ENCODE results near the gene CDHR2.

CDHR2 gene

DNA sequence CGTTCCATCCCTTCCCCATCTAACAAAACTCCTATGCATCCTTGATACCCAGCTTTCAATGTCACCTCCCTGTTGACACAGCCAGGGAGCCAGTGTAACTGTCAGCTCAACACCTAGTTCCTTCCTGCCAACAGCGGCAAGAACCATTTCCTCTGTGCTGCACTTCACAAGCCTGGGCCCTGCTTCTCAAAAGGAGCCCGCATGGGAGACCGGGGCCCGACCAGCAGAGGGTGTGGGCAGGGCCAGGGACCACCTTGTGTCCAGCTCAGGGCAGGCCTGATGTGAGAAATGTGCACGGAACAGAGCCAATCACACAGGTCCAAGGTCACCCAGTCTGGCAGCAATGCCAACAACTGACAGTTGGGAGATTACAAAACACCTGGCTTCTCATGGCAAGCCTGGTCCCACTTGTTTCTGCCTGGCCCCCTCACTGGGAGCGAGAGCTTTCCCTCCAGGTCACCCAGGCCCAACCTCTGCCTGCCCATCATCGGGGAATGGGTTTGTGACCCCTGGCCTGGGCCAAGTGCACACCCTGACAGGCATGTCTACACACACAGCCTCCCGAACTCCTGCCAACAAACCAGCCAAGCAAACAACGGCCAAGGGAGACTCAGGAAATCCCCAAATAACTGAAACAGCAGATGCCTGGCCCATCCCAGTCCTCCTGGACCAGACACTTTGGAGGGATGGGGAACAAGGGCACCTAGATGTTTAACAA is 15.1 kb upstream of the CDHR2 start:
- peak overlapping the region; percentile 97 for H3K27ac Mint-ChIP-seq
- DNase-seq (ENCODE audit: low spot score in 2 of 2): no peak
- ATAC-seq (ENCODE audit: low read depth): no peak
- no peaks in the 10 kb centered on the region for H3K27me3 Mint-ChIP-seq
- peak overlapping the region; percentile 97 for H3K4me3 Mint-ChIP-seq
- H3K4me1 Mint-ChIP-seq: peaks cover 46% of the 10 kb centered on the region
- H3K36me3 Mint-ChIP-seq: peaks cover 18% of the 10 kb centered on the region
- H3K9me3 Mint-ChIP-seq: no peaks in the 10 kb centered on the region

DNA sequence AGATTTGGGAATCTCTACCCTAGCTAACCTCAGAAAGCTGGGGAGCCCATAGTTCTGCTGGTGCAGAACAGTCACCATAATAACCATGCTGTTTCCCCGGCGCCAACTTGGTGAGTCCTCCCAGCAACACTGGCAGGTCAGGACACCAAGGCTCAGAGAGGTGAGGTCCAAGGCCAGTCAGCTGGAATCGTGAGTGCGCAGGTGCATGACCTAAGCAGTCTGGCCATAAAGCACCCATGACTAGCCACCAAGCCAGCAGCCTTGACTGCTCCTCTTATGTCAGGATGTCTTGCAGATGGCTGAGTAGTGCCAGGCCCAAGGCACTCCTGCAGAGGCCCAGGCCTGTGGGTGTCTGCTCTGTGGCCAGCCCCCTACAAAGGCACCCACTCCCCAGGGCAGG is 14.5 kb upstream of the CDHR2 start:
- Mint-ChIP-seq H3K9me3 (no peaks in the 10 kb centered on the region), H3K4me3 (peak overlapping the region; percentile 97), H3K27ac (peak overlapping the region; percentile 97), H3K27me3 (no peaks in the 10 kb centered on the region), H3K36me3 (peaks cover 13% of the 10 kb centered on the region), H3K4me1 (peaks cover 42% of the 10 kb centered on the region)
- ATAC-seq (ENCODE audit: low read depth): no peak
- DNase-seq (ENCODE audit: low spot score in 2 of 2): no peak

DNA sequence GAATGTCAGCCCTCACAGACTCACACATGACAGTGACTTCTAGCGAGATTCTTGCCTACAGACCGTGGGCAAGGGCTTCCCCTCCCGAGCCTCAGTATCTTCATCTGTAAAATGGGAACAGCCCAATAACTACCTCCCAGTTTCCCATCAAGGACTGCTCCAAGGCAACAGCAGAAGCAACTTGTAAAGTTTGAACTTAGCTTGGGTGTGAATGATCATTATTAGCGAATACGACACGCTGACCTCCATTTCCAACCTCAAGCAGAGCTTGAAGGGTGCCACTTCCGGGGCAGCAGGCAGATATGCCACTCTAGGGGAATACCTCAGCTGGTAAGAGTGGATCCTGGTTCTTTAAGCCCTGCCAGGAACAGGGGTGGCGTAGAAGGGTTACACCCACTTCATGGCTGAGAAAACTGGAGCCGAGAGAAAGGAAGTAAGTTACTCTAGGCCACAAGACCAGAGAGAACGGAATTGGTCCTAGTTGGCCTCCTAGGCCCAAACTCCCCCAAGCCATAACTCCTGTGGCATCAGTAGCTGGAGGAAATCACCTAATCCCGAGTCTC is 14.0 kb upstream of the CDHR2 start:
- no peaks in the 10 kb centered on the region for H3K27me3 Mint-ChIP-seq
- DNase-seq (ENCODE audit: low spot score in 2 of 2) (no peak), ATAC-seq (ENCODE audit: low read depth) (no peak)
- H3K27ac Mint-ChIP-seq: peak overlapping the region; percentile 97
- no peaks in the 10 kb centered on the region for H3K9me3 Mint-ChIP-seq
- peak overlapping the region; percentile 97 for H3K4me3 Mint-ChIP-seq
- peaks cover 42% of the 10 kb centered on the region for H3K4me1 Mint-ChIP-seq
- peaks cover 10% of the 10 kb centered on the region for H3K36me3 Mint-ChIP-seq

DNA sequence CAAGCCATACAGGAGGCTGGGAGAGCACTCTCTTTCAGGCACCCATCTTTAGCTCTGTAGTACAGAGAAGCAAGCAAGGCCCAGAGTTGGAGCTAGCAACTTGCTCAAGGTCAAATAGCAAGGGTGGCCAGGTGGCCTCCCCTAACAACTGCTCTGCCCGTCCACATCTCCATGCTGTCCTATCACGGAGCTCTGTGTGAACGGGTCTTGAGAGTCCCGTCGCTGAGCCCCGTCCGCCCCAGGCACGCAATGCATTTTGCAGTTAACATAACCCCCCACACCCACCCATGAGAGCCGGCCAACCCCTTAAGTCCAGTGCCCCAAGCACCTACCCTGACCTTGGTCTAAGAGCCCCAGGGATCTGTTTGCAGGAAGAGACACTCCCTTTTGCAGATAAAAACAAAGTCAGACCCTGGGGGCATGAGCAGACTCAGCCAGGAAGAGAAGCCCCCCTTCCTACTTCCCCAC is 13.4 kb upstream of the CDHR2 start:
- H3K27me3 Mint-ChIP-seq: no peaks in the 10 kb centered on the region

DNA sequence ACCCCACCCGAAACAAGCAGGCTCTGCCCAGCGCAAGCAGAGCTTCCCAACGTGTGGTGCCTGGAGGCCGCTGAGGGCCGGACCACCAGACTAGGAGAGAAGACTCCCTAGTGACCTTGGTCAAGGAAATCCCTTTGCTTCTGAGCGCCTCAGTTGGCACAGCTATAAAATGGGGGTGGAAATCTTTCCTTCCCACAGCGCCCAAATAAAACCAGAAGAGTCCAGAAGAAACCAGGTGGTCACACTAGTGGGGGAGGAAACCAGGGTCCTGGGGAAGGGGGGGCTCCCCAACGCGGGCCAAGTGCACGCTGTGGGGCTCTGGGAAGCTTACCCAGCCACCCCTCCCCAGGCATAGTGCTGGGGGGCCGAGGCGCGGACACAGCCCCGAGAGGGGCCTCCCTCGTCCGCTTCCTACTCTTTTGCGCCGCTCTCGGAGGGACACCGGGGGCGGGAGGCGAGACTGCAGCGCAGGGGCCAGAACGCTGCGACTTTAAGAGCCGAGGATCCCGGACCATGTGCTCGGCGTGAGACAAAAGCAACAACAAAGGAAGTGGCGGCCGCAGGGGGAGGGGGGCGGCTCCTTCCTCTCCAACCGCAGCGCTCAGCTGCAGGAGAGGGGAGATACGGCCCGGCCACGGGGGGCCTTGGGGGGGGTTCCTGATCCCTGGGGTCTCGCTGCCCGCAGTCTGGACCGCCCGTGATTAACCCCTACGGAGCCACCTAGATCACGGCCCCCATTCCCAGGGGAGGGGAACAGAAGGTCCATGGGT is 12.8 kb upstream of the CDHR2 start:
- H3K4me3 Mint-ChIP-seq: peak overlapping the region; percentile 97

More for the DNA sequence above, 13.4 kb upstream of the CDHR2 start:
- Mint-ChIP-seq H3K4me3 (peak overlapping the region; percentile 97), H3K27ac (peak overlapping the region; percentile 97), H3K4me1 (peaks cover 43% of the 10 kb centered on the region), H3K36me3 (peaks cover 8% of the 10 kb centered on the region), H3K9me3 (no peaks in the 10 kb centered on the region)
- ATAC-seq (ENCODE audit: low read depth): no peak
- DNase-seq (ENCODE audit: low spot score in 2 of 2): no peak

DNA sequence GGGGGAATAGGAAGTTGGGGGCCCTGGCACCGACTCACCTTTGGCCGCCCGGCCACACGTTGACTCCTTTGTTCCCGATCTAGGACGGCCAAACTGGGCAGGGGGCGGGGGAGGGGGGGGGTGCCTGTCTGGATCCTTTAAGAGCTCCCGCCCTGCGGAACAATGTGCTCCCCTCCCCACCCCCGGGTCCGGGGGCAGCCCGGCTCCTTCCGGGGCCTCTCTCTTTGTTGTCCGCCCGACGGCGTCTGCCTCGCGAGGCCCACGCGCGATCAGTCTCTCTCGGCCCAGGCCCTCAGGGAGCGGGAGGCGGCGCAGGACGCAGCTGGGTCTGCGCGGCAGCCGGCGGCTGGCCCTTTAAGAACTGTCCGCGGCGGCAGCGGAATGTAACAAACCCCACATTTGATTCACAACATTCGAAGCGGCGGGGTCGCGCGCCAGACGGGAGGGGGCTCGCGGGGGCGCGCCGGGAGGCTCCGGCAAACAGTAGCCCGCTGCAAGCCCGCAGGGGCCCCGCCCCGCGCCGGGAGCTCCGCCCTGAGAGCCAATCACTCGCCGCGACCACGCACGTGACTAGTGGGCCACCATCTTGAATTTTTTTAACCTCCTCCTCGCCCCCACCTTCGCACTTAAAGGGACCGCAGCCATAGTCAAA is 12.1 kb upstream of the CDHR2 start, which contains the start of gene RNF44:
TSS of gene RNF44 (minus strand) at position 501 of the 652 bp plus-strand sequence. CDS start 4,930 bp downstream, outside the sequence.
- H3K27ac Mint-ChIP-seq: peak within 1 kb of the TSS; percentile 97
- peak within 1 kb of the TSS; percentile 97 for H3K4me3 Mint-ChIP-seq
- peaks cover 44% of the 10 kb centered on the region for H3K4me1 Mint-ChIP-seq
- DNase-seq (ENCODE audit: low spot score in 2 of 2): peak in 1 of 2 donors; percentile 98
- no peaks in the 10 kb centered on the region for H3K27me3 Mint-ChIP-seq
- H3K9me3 Mint-ChIP-seq: no peaks in the 10 kb centered on the region
- peak; percentile 67 for ATAC-seq (ENCODE audit: low read depth)
- peaks cover 4% of the 10 kb centered on the region for H3K36me3 Mint-ChIP-seq

More for the DNA sequence above, 12.8 kb upstream of the CDHR2 start:
- Mint-ChIP-seq H3K9me3 (no peaks in the 10 kb centered on the region), H3K4me1 (peaks cover 40% of the 10 kb centered on the region), H3K27ac (peak overlapping the region; percentile 97), H3K36me3 (peaks cover 5% of the 10 kb centered on the region), H3K27me3 (no peaks in the 10 kb centered on the region)
- DNase-seq (ENCODE audit: low spot score in 2 of 2) (peak; percentile 55 to 67), ATAC-seq (ENCODE audit: low read depth) (peak; percentile 21)

DNA sequence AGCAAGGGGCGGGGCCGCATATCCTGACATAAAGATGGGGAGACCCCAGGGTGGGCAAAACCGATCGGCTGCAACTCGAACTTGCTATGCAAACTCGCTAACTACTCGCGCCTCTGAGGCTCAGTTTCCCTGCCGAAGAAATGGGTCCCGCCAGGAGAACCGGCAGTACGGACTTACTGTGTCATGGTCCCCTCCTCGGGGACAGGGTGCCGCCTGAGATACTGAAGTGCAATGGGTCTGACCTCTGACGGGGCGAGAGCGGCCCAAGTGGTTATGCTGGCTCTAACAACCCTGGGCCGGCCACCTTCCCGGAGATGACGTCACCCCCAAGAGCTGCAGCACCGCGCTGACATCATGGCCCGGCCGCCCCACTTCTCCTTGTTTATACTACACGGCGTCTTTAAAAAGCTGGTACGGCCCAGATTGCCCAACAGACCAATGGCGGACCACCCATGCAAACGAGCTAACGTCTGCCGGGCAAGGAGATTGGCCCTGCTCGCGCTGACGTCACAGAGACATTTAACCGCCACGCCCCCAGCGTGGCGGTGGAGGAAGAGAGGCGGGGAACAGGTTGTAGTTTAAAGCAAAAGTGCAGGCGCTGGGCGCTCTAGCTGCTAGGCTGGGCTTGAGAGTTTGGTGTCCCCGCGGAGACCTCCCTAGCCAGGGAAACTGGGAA is 11.4 kb upstream of the CDHR2 start:
- H3K9me3 Mint-ChIP-seq: no peaks in the 10 kb centered on the region
- H3K4me1 Mint-ChIP-seq: peaks cover 49% of the 10 kb centered on the region
- peaks cover 4% of the 10 kb centered on the region for H3K36me3 Mint-ChIP-seq
- peak overlapping the region; percentile 97 for H3K4me3 Mint-ChIP-seq
- H3K27me3 Mint-ChIP-seq: no peaks in the 10 kb centered on the region
- DNase-seq (ENCODE audit: low spot score in 2 of 2): peak; percentile 95
- peak overlapping the region; percentile 97 for H3K27ac Mint-ChIP-seq
- peak; percentile 74 for ATAC-seq (ENCODE audit: low read depth)

DNA sequence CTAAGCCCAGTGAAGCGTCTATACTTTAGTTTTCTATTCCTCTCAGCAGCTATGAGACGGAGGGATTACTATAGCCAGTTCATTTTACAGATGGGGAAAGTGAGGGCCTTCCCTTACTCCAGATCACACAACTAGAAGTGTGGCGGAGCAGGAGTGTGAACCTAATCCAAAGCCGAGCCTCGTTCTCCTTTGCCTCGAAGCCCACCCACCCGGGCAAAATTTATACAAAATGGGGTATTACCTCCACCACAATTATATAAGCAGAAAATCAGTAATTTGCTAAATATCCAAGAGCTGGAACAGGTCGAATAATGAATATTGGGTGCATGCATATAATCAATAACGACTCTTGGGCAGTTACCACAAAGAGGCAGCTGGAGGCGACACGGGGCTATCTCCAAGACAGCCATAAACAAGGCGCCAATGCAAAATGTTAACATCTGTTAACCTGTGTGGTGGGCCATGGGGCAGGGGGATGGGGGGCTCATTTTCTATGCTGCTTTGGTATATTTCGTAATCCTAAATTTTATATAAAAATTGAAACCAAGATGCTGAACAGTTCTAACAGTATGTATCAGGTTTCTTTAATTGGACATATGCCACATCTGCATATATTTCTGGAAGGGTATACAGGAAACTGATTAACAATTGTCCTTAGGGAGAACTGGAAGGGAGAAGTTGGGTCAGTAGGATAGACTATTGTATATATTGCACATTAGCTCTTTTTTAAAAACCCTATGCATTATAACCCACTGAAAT is 10.7 kb upstream of the CDHR2 start:
- Mint-ChIP-seq H3K36me3 (peaks cover 4% of the 10 kb centered on the region), H3K27me3 (no peaks in the 10 kb centered on the region), H3K4me3 (peak overlapping the region; percentile 97), H3K9me3 (no peaks in the 10 kb centered on the region), H3K27ac (peak overlapping the region; percentile 97), H3K4me1 (peaks cover 46% of the 10 kb centered on the region)
- ATAC-seq (ENCODE audit: low read depth) (no peak), DNase-seq (ENCODE audit: low spot score in 2 of 2) (no peak)

DNA sequence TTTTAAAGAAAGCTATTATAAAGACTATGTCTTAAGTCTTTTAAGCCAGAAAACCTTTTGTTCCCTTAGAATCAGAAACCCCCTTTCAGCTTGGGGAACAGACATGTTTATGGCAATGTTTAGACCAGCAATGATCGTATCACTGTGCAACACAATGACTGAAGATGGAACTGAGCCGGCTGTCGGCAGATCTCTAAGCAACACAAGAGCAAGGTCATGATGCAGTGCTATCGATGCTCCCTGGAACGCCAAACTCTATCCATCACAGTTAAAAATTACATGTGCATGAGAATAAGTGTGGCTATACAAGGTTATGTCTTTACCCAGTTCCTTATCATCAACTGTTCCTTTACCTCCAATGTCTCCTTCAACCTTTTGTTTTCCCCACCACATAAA is 10.2 kb upstream of the CDHR2 start:
- peak overlapping the region; percentile 93 for H3K27ac Mint-ChIP-seq
- no peaks in the 10 kb centered on the region for H3K9me3 Mint-ChIP-seq
- H3K4me3 Mint-ChIP-seq: no peak overlapping the region
- H3K4me1 Mint-ChIP-seq: peaks cover 40% of the 10 kb centered on the region
- H3K27me3 Mint-ChIP-seq: no peaks in the 10 kb centered on the region
- ATAC-seq (ENCODE audit: low read depth) (no peak), DNase-seq (ENCODE audit: low spot score in 2 of 2) (no peak)
- H3K36me3 Mint-ChIP-seq: peaks cover 4% of the 10 kb centered on the region

DNA sequence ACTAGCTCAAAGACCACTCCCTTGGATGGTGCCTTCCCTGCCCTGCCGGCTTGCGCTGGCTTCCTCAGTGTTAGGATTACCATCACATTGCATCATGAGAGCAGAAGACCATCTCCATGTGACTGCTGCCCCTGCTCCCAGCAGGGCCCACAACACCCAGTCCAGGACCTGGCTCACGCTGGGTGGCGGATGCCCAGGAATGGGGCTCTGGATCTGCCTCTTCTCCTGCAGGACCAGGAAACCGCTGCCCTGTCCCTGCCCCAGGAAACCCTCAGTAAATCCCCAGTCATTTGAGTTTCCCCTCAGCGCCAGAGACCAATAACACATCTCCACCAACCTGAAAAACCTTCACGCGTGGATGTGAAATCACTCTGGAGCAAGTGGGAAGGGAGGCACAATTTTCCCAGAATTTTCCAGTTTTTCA is 8.7 kb upstream of the CDHR2 start:
- Mint-ChIP-seq H3K27me3 (no peaks in the 10 kb centered on the region), H3K9me3 (no peaks in the 10 kb centered on the region), H3K4me1 (peaks cover 31% of the 10 kb centered on the region), H3K36me3 (peaks cover 2% of the 10 kb centered on the region), H3K4me3 (no peak overlapping the region), H3K27ac (peak overlapping the region; percentile 93)
- DNase-seq (ENCODE audit: low spot score in 2 of 2) (no peak), ATAC-seq (ENCODE audit: low read depth) (no peak)

DNA sequence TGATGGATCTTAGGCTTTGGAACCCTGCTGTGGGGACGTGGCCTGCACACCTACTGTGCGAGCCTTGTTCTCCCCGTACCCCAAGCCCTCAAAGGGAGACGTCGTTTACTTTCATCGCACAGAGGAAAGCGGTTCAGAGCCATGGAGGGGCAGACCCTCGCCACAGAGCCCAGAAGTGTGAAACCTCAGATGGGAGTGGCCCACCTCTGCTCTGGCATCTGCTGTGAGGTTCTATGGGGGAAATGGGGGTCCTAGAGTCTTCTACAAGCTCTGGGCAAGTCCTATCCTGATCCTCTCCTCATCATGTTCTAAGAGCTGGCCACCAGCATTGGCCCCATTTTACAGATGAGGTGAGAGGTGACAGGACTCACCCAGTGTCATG is 8.2 kb upstream of the CDHR2 start:
- Mint-ChIP-seq H3K9me3 (no peaks in the 10 kb centered on the region), H3K27me3 (no peaks in the 10 kb centered on the region), H3K36me3 (no peaks in the 10 kb centered on the region), H3K4me3 (peak overlapping the region; percentile 88), H3K27ac (peak overlapping the region; percentile 93), H3K4me1 (peaks cover 29% of the 10 kb centered on the region)
- ATAC-seq (ENCODE audit: low read depth) (no peak), DNase-seq (ENCODE audit: low spot score in 2 of 2) (no peak)

DNA sequence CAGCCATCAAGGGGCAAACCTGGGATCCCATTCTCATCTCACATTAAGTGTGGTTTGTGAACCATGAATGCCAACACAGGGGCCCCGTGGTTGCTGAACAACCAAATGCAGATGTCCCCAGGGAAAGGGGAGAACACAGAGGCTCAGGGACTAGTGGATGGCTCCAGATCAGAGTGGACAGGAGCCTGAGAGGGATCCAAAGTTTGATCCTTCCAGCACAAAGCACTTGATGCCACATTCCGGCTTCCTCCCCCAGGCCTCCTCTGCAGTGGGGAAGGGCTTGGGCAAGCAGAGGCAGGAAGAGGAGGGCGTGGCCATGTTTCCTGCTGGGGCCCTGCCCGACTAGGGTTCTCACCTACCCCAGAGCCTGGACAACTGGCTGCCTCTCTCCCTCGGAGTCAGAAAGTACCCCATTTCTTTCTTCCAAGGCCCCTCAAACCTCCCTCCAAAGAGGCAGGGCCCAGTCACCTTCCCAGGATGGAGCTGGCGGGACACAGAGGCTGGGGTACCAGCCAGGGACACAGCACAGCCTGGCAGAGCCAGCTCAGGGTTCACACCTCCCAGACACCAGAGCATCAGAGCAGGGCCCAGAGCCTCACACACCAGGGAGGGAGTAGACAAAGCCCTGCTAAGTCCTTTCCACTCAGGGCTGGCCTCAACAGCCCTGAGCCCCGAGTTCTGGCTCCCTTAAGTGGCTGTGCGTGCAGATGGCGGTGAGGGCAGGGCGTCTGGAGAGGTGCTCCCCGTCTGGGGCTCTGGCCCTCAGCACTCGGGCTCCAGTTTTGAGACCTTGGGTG is 7.6 kb upstream of the CDHR2 start:
- Mint-ChIP-seq H3K27me3 (no peaks in the 10 kb centered on the region), H3K36me3 (no peaks in the 10 kb centered on the region), H3K4me3 (peak overlapping the region; percentile 88), H3K4me1 (peaks cover 29% of the 10 kb centered on the region), H3K9me3 (no peaks in the 10 kb centered on the region), H3K27ac (peak overlapping the region; percentile 93)
- ATAC-seq (ENCODE audit: low read depth) (no peak), DNase-seq (ENCODE audit: low spot score in 2 of 2) (peak in 1 of 2 donors; percentile 53)
